Aorta (tissue), 5 donors: Measurements from ENCODE around the gene NPS. TPM values are rescaled to one million over a fixed set of nuclear protein-coding genes. Genes with fewer than 3 reads are reported as not detected.

Source experiments
- ATAC-seq: fragments of 200-7000 bp; cut with Tn5 transposase; one replicate; pipeline ENCODE4 v1.9.1; 2022; ENCODE audit warnings: moderate library complexity; ENCODE audit not compliant: low FRiP score
- DNase-seq, 2 donors: peaks; one replicate each; pipeline ENCODE4 v3.0.0-alpha.2; 2020
- H3K27ac ChIP-seq, 2 donors: one replicate each; pipeline ENCODE4 v1.5.1; 2013; ENCODE audit warnings: low read length in 2 of 2, mild to moderate bottlenecking in 2 of 2, moderate library complexity in 2 of 2, control low read depth in 1 of 2, inconsistent platforms in 1 of 2, low read depth in 1 of 2
- H3K27me3 ChIP-seq, 2 donors: one replicate each; pipeline ENCODE4 v1.6.1; 2013; ENCODE audit warnings: control low read depth in 1 of 2, low read length in 1 of 2, mild to moderate bottlenecking in 1 of 2, moderate library complexity in 1 of 2; ENCODE audit not compliant: insufficient read depth in 2 of 2, control insufficient read depth in 1 of 2
- H3K36me3 ChIP-seq, 2 donors: one replicate each; pipeline ENCODE4 v1.6.1; 2013; ENCODE audit warnings: control low read depth in 1 of 2, low read length in 1 of 2, mild to moderate bottlenecking in 1 of 2; ENCODE audit not compliant: insufficient read depth in 2 of 2, control insufficient read depth in 1 of 2
- H3K4me1 ChIP-seq, 2 donors: one replicate each; pipeline ENCODE4 v1.6.1; 2013; ENCODE audit warnings: low read length in 2 of 2, control low read depth in 1 of 2, mild to moderate bottlenecking in 1 of 2, moderate library complexity in 1 of 2; ENCODE audit not compliant: insufficient read depth in 2 of 2, control insufficient read depth in 1 of 2
- H3K4me3 ChIP-seq, 2 donors: one replicate each; pipeline ENCODE4 v1.5.1; 2013; ENCODE audit warnings: low read length in 2 of 2, control low read depth in 1 of 2, mild to moderate bottlenecking in 1 of 2
- H3K9me3 ChIP-seq: one replicate; pipeline ENCODE4 v1.6.1; 2013; ENCODE audit warnings: mild to moderate bottlenecking, low read length; ENCODE audit not compliant: control insufficient read depth
- WGBS, 2 donors: extraction: QIAGEN DNeasy Blood & Tissue Kit; methylation state at CpG; one replicate each; pipeline ENCODE4 v1.1.7; 2013; 5-methylcytosine and 5-hydroxymethylcytosine counted together
- intact Hi-C, 2 donors: fragments of 100-400 bp; cut with DNase I; formaldehyde crosslinking; loops; one replicate each; pipeline versions ENCODE4 v1.14.2 to v1.15.0; 2022
- polyA plus RNA-seq, 2 donors: library from polyadenylated mRNA; stranded (reverse); fragments of 200-250 nt; gene quantifications; one replicate each; pipeline ENCODE4 v1.2.3, GENCODE V29; 2013
- total RNA-seq, 2 donors: library from RNA; stranded (reverse); fragmentation: NEBNext Ultra II Directional; extraction: Animal tissue kit (Norgen Biotek cat#: 25700); gene quantifications; one replicate each; pipeline ENCODE4 v1.2.1, GENCODE V29; 2021
- donor health status: healthy with polysubstance abuse.
- donor health status: Bipolar disorder and iron deficiency.
- donor health status: DM: no; HTN: no; CAD: no.
- donor health status: DM: no; HTN: no; CAD: no.
- donor health status: DM: yes; HTN: yes; CAD: no.

The NPS gene
- total and polyA plus RNA-seq, 4 donors, result not detected

GRCh38 chr10:127548022-127548421 lies 1.1 kb upstream of the NPS start:
- H3K27me3 ChIP-seq, result no peaks in the 10 kb centered on the region
- H3K36me3 ChIP-seq, result no peaks in the 10 kb centered on the region
- ATAC-seq (no peak), DNase-seq (no peak)
- WGBS, 2 donors, result 73 to 77% methylated on average over 3 of the region's 3 CpGs
- intact Hi-C loops, result no loop called here
- peaks cover 3% of the 10 kb centered on the region for H3K9me3 ChIP-seq
- H3K4me3 ChIP-seq, result no peak overlapping the region
- no peak overlapping the region for H3K27ac ChIP-seq
- H3K4me1 ChIP-seq, result no peaks in the 10 kb centered on the region

- 53 to 62% methylated on average over 5 of the region's 5 CpGs for WGBS, 2 donors
- Histone ChIP-seq H3K27ac (no peak overlapping the region), H3K4me3 (no peak overlapping the region), H3K4me1 (no peaks in the 10 kb centered on the region), H3K36me3 (no peaks in the 10 kb centered on the region), H3K27me3 (no peaks in the 10 kb centered on the region), H3K9me3 (peaks cover 2% of the 10 kb centered on the region)
- intact Hi-C loops, result no loop called here
- ATAC-seq, result no peak
- DNase-seq, result no peak
Measured at GRCh38 chr10:127550861-127551260, 1.8 kb downstream of the NPS start.

DNA sequence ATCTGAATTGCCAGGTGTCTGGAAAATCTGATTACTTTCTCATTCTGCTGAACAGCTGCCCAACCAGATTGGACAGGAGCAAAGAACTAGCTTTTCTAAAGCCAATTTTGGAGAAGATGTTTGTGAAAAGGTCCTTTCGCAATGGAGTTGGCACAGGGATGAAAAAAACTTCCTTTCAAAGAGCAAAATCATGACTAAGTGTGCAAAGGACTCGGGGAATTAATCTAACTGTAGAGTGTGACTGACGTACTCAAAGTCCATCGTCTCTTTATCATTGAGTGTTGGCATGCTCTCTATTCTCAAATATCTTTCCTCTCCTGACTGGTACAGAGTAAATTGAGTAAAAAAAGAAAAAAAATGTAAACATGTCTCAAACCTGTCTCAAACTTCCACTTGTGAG lies 3.3 kb downstream of the NPS start:
- no peak overlapping the region for H3K4me3 ChIP-seq
- H3K9me3 ChIP-seq, result no peaks in the 10 kb centered on the region
- no peaks in the 10 kb centered on the region for H3K36me3 ChIP-seq
- WGBS, 2 donors, result 67 to 70% methylated on average over 4 of the region's 4 CpGs
- no peak for DNase-seq
- no peak overlapping the region for H3K27ac ChIP-seq
- intact Hi-C loops, result no loop called here
- no peak for ATAC-seq
- H3K4me1 ChIP-seq, result no peaks in the 10 kb centered on the region
- no peaks in the 10 kb centered on the region for H3K27me3 ChIP-seq

DNA sequence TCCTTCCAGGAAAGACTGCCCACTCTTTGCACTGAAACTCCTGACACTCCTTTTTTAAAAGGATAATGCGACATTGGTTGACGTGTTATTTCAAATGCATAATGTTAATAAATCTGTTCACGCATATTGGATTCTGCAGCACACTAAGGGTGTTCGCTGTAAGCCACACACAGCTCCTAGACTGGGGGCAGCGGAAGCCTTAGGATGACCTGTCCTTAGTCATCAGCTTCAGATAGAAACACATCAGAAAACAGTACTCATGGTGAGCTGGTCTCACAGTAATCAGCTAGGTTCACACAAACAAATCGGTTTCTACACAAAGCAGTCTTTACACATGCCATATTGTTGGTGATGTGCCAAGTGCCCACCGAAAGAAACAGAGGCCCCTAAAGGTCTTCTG lies 4.3 kb downstream of the NPS start:
- DNase-seq (no peak), ATAC-seq (no peak)
- H3K27ac ChIP-seq, result no peak overlapping the region
- H3K36me3 ChIP-seq, result no peaks in the 10 kb centered on the region
- H3K4me3 ChIP-seq, result no peak overlapping the region
- H3K4me1 ChIP-seq, result no peaks in the 10 kb centered on the region
- H3K27me3 ChIP-seq, result no peaks in the 10 kb centered on the region
- intact Hi-C loops, result no loop called here
- H3K9me3 ChIP-seq, result no peaks in the 10 kb centered on the region
- 85% methylated on average over 7 of the region's 7 CpGs for WGBS, 2 donors

GRCh38 chr10:127556916-127557315 lies 7.8 kb downstream of the NPS start:
- Histone ChIP-seq H3K4me3 (no peak overlapping the region), H3K9me3 (peaks cover 1% of the 10 kb centered on the region), H3K36me3 (no peaks in the 10 kb centered on the region), H3K4me1 (no peaks in the 10 kb centered on the region), H3K27me3 (no peaks in the 10 kb centered on the region), H3K27ac (no peak overlapping the region)
- ATAC-seq (no peak), DNase-seq (no peak)
- intact Hi-C loops, result no loop called here
- 3% methylated on average over 11 of the region's 11 CpGs for WGBS, 2 donors

- no peak overlapping the region for H3K4me3 ChIP-seq
- WGBS, 2 donors, result 52% methylated on average over 8 of the region's 8 CpGs
- ATAC-seq (no peak), DNase-seq (no peak)
- H3K9me3 ChIP-seq, result peaks cover 1% of the 10 kb centered on the region
- H3K4me1 ChIP-seq, result no peaks in the 10 kb centered on the region
- intact Hi-C loops, result no loop called here
- H3K36me3 ChIP-seq, result no peaks in the 10 kb centered on the region
- H3K27me3 ChIP-seq, result no peaks in the 10 kb centered on the region
- H3K27ac ChIP-seq, result no peak overlapping the region
Measured at GRCh38 chr10:127561647-127562046, 12.5 kb downstream of the NPS start.

- 65 to 68% methylated on average over 10 of the region's 10 CpGs for WGBS, 2 donors
- H3K27ac ChIP-seq, result no peak overlapping the region
- ATAC-seq, result no peak
Measured at GRCh38 chr10:127563718-127564553, 14.8 kb downstream of the NPS start.

DNA sequence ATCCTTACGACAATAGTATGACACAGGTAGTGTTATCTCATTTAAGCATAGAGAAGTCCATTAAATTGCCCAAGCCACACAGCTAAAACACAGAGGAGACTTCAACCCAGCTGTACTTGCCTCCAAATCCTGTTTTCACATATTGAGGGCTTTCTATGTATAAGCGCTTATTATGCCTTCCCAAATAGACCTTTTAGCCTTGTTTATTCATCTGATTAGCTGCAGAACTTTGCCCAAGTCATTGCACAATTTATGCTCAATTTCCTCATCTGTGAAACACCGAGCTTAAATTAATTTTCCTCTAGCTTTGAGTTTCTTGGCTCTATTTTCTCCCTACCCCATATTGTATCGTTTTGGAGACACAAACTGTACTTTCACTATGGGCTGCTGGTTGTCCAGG lies 15.5 kb downstream of the NPS start:
- no peak overlapping the region for H3K27ac ChIP-seq
- no peak for ATAC-seq
- no peak overlapping the region for H3K4me3 ChIP-seq
- peaks cover 1% of the 10 kb centered on the region for H3K9me3 ChIP-seq
- WGBS, 2 donors, result 75 to 85% methylated on average over 4 of the region's 4 CpGs
- no peaks in the 10 kb centered on the region for H3K4me1 ChIP-seq
- H3K27me3 ChIP-seq, result no peaks in the 10 kb centered on the region
- no peak for DNase-seq
- intact Hi-C loops, result no loop called here
- no peaks in the 10 kb centered on the region for H3K36me3 ChIP-seq

More at GRCh38 chr10:127563718-127564553, 14.8 kb downstream of the NPS start:
- intact Hi-C loops, result no loop called here
- H3K4me3 ChIP-seq, result no peak overlapping the region
- H3K4me1 ChIP-seq, result no peaks in the 10 kb centered on the region
- DNase-seq, result no peak
- no peaks in the 10 kb centered on the region for H3K36me3 ChIP-seq
- H3K9me3 ChIP-seq, result peaks cover 1% of the 10 kb centered on the region
- H3K27me3 ChIP-seq, result no peaks in the 10 kb centered on the region

- Histone ChIP-seq H3K9me3 (no peaks in the 10 kb centered on the region), H3K4me3 (no peak overlapping the region), H3K4me1 (no peaks in the 10 kb centered on the region), H3K36me3 (no peaks in the 10 kb centered on the region), H3K27me3 (no peaks in the 10 kb centered on the region), H3K27ac (no peak overlapping the region)
- intact Hi-C loops, result no loop called here
- WGBS, 2 donors, result 67 to 71% methylated on average over 4 of the region's 4 CpGs
- DNase-seq (no peak), ATAC-seq (no peak)
Measured at GRCh38 chr10:127565583-127565982, 16.5 kb downstream of the NPS start.
